ENCODE data around the gene TBC1D20.

TBC1D20 gene

DNA sequence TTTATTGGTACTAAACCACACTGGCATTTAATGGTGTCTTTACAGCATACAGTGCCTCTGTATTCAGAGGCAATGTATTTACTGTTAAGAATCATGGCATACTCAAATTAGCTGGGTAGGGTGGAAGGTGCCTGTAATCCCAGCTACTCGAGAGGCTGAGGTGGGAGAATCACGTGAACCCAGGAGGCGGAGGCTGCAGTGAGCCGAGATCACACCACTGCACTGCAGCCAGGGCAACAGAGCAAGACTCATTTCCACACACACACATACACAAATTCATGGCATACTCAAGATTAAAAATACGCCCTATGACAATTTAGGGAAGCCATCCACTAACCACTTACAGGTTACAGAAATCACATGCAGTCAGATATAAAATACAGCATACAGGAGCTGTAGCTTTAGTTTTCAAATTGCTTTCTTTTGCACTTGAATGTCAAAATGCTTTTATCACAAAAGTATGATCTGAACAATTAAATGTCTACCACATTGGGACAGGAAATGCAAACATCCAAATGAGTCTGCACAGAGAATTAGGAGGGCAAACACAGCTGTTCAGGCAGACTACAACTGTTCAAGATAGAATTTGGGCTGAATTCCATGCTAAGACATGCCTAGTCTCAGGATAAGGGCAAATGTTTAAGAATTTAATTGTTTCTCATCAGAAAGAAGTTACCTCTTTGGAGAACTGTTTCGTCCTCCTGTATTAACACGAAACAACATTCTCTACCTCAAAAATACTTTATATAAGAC lies 44.8 kb upstream of the TBC1D20 start:
- no peak for ATAC-seq
- no peak for TF ChIP-seq ZFP3 (CRISPR knock-in tag; IDR thresholded peaks at IDR 0.05)
- no peak for TF ChIP-seq RARB (CRISPR knock-in tag; IDR thresholded peaks at IDR 0.05)
- TF ChIP-seq OSR1 (CRISPR knock-in tag; IDR thresholded peaks at IDR 0.05) = no peak
- no peak for TF ChIP-seq CSDC2 (CRISPR knock-in tag; IDR thresholded peaks at IDR 0.05)
- no peak for TF ChIP-seq ZNF70 (CRISPR knock-in tag; IDR thresholded peaks at IDR 0.05)
- no peak for TF ChIP-seq ZC3H10 (CRISPR knock-in tag; IDR thresholded peaks at IDR 0.05)
- TF ChIP-seq, protein P1, sequence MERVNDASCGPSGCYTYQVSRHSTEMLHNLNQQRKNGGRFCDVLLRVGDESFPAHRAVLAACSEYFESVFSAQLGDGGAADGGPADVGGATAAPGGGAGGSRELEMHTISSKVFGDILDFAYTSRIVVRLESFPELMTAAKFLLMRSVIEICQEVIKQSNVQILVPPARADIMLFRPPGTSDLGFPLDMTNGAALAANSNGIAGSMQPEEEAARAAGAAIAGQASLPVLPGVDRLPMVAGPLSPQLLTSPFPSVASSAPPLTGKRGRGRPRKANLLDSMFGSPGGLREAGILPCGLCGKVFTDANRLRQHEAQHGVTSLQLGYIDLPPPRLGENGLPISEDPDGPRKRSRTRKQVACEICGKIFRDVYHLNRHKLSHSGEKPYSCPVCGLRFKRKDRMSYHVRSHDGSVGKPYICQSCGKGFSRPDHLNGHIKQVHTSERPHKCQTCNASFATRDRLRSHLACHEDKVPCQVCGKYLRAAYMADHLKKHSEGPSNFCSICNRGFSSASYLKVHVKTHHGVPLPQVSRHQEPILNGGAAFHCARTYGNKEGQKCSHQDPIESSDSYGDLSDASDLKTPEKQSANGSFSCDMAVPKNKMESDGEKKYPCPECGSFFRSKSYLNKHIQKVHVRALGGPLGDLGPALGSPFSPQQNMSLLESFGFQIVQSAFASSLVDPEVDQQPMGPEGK (CRISPR knock-in tag; IDR thresholded peaks at IDR 0.05; ENCODE audit: borderline replicate concordance) = no peak
- TF ChIP-seq, protein P2, sequence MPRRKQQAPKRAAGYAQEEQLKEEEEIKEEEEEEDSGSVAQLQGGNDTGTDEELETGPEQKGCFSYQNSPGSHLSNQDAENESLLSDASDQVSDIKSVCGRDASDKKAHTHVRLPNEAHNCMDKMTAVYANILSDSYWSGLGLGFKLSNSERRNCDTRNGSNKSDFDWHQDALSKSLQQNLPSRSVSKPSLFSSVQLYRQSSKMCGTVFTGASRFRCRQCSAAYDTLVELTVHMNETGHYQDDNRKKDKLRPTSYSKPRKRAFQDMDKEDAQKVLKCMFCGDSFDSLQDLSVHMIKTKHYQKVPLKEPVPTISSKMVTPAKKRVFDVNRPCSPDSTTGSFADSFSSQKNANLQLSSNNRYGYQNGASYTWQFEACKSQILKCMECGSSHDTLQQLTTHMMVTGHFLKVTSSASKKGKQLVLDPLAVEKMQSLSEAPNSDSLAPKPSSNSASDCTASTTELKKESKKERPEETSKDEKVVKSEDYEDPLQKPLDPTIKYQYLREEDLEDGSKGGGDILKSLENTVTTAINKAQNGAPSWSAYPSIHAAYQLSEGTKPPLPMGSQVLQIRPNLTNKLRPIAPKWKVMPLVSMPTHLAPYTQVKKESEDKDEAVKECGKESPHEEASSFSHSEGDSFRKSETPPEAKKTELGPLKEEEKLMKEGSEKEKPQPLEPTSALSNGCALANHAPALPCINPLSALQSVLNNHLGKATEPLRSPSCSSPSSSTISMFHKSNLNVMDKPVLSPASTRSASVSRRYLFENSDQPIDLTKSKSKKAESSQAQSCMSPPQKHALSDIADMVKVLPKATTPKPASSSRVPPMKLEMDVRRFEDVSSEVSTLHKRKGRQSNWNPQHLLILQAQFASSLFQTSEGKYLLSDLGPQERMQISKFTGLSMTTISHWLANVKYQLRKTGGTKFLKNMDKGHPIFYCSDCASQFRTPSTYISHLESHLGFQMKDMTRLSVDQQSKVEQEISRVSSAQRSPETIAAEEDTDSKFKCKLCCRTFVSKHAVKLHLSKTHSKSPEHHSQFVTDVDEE (CRISPR knock-in tag; IDR thresholded peaks at IDR 0.05) = no peak
- no peak for TF ChIP-seq ARNTL (CRISPR knock-in tag; IDR thresholded peaks at IDR 0.05; ENCODE audit: borderline replicate concordance, low read depth)
- TF ChIP-seq TCF4 (CRISPR knock-in tag; IDR thresholded peaks at IDR 0.05; ENCODE audit: borderline replicate concordance) = no peak
- no peak for TF ChIP-seq ISL1 (CRISPR knock-in tag; IDR thresholded peaks at IDR 0.05)
- no peak for TF ChIP-seq ZNF8 (CRISPR knock-in tag; IDR thresholded peaks at IDR 0.05)
- TF ChIP-seq, protein P3, sequence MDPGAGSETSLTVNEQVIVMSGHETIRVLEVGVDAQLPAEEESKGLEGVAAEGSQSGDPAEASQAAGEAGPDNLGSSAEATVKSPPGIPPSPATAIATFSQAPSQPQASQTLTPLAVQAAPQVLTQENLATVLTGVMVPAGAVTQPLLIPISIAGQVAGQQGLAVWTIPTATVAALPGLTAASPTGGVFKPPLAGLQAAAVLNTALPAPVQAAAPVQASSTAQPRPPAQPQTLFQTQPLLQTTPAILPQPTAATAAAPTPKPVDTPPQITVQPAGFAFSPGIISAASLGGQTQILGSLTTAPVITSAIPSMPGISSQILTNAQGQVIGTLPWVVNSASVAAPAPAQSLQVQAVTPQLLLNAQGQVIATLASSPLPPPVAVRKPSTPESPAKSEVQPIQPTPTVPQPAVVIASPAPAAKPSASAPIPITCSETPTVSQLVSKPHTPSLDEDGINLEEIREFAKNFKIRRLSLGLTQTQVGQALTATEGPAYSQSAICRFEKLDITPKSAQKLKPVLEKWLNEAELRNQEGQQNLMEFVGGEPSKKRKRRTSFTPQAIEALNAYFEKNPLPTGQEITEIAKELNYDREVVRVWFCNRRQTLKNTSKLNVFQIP (CRISPR knock-in tag; IDR thresholded peaks at IDR 0.05; ENCODE audit: borderline replicate concordance, low read depth) = no peak
- TF ChIP-seq ZFP30 (CRISPR knock-in tag; IDR thresholded peaks at IDR 0.05) = no peak
- no peak for TF ChIP-seq GLIS3 (CRISPR knock-in tag; IDR thresholded peaks at IDR 0.05)
- TF ChIP-seq ZNF565 (CRISPR knock-in tag; conservative IDR thresholded peaks at IDR 0.05; ENCODE audit: low read depth) = no peak
- TF ChIP-seq, protein P4, sequence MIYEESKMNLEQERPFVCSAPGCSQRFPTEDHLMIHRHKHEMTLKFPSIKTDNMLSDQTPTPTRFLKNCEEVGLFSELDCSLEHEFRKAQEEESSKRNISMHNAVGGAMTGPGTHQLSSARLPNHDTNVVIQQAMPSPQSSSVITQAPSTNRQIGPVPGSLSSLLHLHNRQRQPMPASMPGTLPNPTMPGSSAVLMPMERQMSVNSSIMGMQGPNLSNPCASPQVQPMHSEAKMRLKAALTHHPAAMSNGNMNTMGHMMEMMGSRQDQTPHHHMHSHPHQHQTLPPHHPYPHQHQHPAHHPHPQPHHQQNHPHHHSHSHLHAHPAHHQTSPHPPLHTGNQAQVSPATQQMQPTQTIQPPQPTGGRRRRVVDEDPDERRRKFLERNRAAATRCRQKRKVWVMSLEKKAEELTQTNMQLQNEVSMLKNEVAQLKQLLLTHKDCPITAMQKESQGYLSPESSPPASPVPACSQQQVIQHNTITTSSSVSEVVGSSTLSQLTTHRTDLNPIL (CRISPR knock-in tag; IDR thresholded peaks at IDR 0.05; ENCODE audit: low read depth) = no peak

DNA sequence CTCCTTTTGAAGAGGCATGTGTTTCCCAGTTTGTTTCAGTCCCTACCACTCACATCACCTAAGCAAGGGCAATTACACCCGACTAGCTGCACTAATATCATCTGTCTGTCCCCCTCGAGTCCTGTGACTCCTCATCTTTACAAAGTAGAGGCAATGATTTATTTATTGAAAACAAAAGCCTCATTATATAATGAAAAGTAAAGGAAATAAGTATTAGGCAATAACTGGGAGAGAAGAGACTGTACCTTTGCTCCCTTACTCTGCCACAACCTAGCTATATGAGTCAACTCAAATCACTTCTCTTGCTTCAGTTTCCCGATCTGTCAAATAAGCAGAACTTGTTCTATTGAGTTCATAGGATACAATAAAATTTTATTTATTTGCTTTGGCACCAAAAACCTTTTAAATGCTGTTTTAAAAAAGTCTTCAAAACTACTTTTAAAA lies 42.3 kb upstream of the TBC1D20 start:
- ATAC-seq = no peak
- no peak for TF ChIP-seq RARB (CRISPR knock-in tag; IDR thresholded peaks at IDR 0.05)
- no peak for TF ChIP-seq TOX (CRISPR knock-in tag; IDR thresholded peaks at IDR 0.05; ENCODE audit: borderline replicate concordance)
- no peak for TF ChIP-seq ZNF8 (CRISPR knock-in tag; IDR thresholded peaks at IDR 0.05)
- no peak for TF ChIP-seq ZNF565 (CRISPR knock-in tag; conservative IDR thresholded peaks at IDR 0.05; ENCODE audit: low read depth)
- TF ChIP-seq PPARA (CRISPR knock-in tag; IDR thresholded peaks at IDR 0.05; ENCODE audit: borderline replicate concordance) = no peak
- TF ChIP-seq, protein P2 (CRISPR knock-in tag; IDR thresholded peaks at IDR 0.05) = no peak
- no peak for TF ChIP-seq GLIS3 (CRISPR knock-in tag; IDR thresholded peaks at IDR 0.05)
- TF ChIP-seq ESRRG (CRISPR knock-in tag; IDR thresholded peaks at IDR 0.05) = no peak
- no peak for TF ChIP-seq BACH2 (CRISPR knock-in tag; IDR thresholded peaks at IDR 0.05; ENCODE audit: borderline replicate concordance)
- TF ChIP-seq ZC3H10 (CRISPR knock-in tag; IDR thresholded peaks at IDR 0.05) = no peak
- TF ChIP-seq, protein P3 (CRISPR knock-in tag; IDR thresholded peaks at IDR 0.05; ENCODE audit: borderline replicate concordance, low read depth) = no peak
- TF ChIP-seq, protein P1 (CRISPR knock-in tag; IDR thresholded peaks at IDR 0.05; ENCODE audit: borderline replicate concordance) = no peak
- no peak for TF ChIP-seq SNAI2 (CRISPR knock-in tag; IDR thresholded peaks at IDR 0.05)
- TF ChIP-seq, protein P5, sequence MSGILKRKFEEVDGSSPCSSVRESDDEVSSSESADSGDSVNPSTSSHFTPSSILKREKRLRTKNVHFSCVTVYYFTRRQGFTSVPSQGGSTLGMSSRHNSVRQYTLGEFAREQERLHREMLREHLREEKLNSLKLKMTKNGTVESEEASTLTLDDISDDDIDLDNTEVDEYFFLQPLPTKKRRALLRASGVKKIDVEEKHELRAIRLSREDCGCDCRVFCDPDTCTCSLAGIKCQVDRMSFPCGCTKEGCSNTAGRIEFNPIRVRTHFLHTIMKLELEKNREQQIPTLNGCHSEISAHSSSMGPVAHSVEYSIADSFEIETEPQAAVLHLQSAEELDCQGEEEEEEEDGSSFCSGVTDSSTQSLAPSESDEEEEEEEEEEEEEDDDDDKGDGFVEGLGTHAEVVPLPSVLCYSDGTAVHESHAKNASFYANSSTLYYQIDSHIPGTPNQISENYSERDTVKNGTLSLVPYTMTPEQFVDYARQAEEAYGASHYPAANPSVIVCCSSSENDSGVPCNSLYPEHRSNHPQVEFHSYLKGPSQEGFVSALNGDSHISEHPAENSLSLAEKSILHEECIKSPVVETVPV (CRISPR knock-in tag; IDR thresholded peaks at IDR 0.05) = no peak
- no peak for TF ChIP-seq OSR1 (CRISPR knock-in tag; IDR thresholded peaks at IDR 0.05)
